ENCODE measurements around the gene AMN.

DNA sequence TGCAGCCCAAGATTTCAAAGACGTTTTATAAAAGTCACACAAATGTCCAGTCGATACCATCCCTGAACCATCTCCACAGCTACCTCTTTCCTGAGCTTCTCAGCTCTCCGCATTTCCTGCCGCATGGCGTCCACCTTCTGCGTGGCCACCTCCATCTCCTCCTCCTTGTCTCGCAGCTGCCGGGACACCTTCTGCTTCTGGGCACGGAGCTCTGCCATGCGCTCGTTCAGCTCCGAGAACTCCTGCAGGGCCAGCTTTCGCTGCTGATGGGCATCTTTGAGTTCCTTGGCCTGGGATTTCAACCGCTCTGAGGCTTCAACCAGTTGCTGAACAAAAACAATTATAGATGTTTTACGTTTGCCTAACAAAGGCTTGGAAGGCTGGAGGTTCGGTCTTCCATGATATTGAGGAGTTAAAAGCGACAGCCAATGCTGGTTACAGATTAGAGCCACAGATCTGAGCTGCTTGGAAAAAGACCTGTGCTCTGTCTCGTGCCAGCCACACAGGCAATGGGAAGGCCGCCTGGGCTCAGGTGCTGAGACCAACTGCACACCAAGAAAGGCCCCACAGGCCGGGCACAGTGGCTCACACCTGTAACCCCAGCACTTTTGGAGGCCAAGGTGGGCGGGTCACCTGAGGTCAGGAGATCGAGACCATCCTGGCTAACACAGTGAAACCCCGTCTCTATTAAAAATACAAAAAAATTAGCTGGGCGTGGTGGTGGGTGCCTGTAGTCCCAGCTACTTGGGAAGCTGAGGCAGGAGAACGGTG is 49.6 kb downstream of the AMN start:
- TF ChIP-seq POLR2A (IDR thresholded peaks at IDR 0.05; ENCODE audit: low read depth, low read length), result no peak
- no peak for TF ChIP-seq TAF1 (IDR thresholded peaks at IDR 0.05; ENCODE audit: low read depth, low read length)
- no peak for TF ChIP-seq POLR2AphosphoS5 (IDR thresholded peaks at IDR 0.05; ENCODE audit: low read depth, low read length)
